GM10248 (cell line): Measurements from ENCODE around the gene SORBS2.

Experiments used
- CTCF ChIA-PET: fragments of 300-600 bp; sonication (Branson Sonifier 250); formaldehyde crosslinking; extraction: SDS; loops from one replicate; lab custom pipeline; 2021; ENCODE audit warnings: antibody characterized with exemption; lab: Yijun Ruan, JAX
- POLR2A ChIA-PET: fragments of 350-650 bp; sonication (Branson Sonifier 250); formaldehyde crosslinking; extraction: SDS; loops from one replicate; lab custom pipeline; 2020; ENCODE audit warnings: antibody characterized with exemption; lab: Yijun Ruan, JAX
- DNase-seq: peaks from one replicate; pipeline ENCODE4 v3.0.0; 2012; ENCODE audit errors: extremely low spot score
- CTCF ChIP-seq: IDR thresholded peaks from 2 replicates; pipeline ENCODE4 v1.5.1; 2012; ENCODE audit warnings: mild to moderate bottlenecking, low read depth; ENCODE audit errors: extremely low read depth, missing control alignments, control extremely low read depth

SORBS2 gene

GRCh38 chr4:185799442-185799841, 12.6 kb downstream of the SORBS2 start:
- DNase-seq = no peak
- TF ChIP-seq CTCF = no peak
- ChIA-PET POLR2A (no interaction called here), CTCF (no interaction called here)

DNA sequence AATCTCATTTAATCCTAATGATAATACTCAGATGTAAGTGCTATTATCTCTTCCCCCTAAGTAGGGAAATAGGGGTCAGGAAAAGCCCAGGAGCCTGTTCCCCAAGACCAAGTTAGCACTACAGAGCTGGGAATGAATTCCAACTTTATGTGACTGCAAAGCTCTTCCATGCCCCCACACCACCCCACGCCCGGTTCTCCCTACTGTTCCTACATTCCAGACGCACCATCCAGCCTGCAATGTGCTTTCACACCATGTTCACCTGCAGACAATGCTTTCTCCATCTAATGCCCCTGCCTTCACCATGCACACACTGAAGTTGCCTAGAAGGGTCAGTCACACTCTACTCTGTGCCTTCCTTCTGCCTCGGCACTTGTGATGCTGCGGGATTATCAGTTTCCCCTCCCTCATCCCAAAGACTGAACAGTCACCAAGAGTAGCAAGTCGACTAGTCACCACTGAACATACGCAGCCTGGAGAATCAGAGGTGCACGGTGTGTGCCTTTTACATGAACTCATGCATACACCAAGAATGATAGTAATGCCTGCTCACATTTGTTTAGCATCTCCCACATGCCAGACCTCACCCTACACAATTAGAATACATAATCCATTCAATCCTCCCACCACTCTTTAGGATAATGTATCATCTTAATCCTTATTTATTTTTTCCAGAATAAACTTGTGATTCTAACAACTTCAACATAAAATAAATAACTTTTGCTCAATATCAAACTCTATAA, 14.2 kb downstream of the SORBS2 start:
- TF ChIP-seq CTCF = no peak
- CTCF ChIA-PET = no interaction called here

GRCh38 chr4:185797018-185797417, 15.0 kb downstream of the SORBS2 start:
- no peak for DNase-seq
- CTCF ChIA-PET = no interaction called here
- no peak for TF ChIP-seq CTCF
- POLR2A ChIA-PET = no interaction called here

More for the DNA sequence above, 14.2 kb downstream of the SORBS2 start:
- POLR2A ChIA-PET = no interaction called here
- DNase-seq = no peak

- no peak for TF ChIP-seq CTCF
- DNase-seq = no peak
- CTCF ChIA-PET = no interaction called here
- POLR2A ChIA-PET = no interaction called here
Observed at GRCh38 chr4:185796176-185796575, 15.8 kb downstream of the SORBS2 start.

DNA sequence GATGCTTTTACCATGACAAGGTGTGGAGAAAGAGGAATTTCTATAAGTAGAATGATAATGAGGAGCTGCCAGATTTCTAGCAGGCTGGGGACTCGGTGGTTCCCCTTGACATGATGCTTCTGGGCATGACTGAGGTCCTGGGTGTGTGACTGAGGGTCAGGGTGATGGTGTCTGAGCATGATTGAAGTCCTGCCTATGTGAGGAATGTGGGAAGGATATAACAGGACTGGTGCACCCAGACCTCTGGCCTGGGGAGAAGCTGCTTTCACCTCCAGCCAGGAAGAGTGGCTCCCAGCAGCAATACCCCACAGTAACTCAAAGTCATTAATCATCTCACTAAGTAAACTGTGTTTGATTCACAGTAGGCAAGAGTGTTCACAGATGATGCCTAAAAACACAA, 17.4 kb downstream of the SORBS2 start:
- no peak for DNase-seq
- no peak for TF ChIP-seq CTCF
- ChIA-PET POLR2A (no interaction called here), CTCF (no interaction called here)

- DNase-seq = no peak
- ChIA-PET POLR2A (no interaction called here), CTCF (no interaction called here)
- no peak for TF ChIP-seq CTCF
Observed at GRCh38 chr4:185793716-185794115, 18.3 kb downstream of the SORBS2 start.
